GM18508 (cell line): Measurements from ENCODE around the gene RRAS.
"Not testable (repeated sequence)": the region's sequence is repeated elsewhere in the genome, so short reads cannot be mapped to it uniquely, and the experiment has no call there.

Experiments used
- ATAC-seq: cut with Tn5 transposase; IDR thresholded peaks from one replicate; pipeline ENCODE4 v1.9.1; 2021; ENCODE audit warnings: moderate number of reproducible peaks; ENCODE audit not compliant: insufficient read depth, unreplicated experiment

Gene RRAS

DNA sequence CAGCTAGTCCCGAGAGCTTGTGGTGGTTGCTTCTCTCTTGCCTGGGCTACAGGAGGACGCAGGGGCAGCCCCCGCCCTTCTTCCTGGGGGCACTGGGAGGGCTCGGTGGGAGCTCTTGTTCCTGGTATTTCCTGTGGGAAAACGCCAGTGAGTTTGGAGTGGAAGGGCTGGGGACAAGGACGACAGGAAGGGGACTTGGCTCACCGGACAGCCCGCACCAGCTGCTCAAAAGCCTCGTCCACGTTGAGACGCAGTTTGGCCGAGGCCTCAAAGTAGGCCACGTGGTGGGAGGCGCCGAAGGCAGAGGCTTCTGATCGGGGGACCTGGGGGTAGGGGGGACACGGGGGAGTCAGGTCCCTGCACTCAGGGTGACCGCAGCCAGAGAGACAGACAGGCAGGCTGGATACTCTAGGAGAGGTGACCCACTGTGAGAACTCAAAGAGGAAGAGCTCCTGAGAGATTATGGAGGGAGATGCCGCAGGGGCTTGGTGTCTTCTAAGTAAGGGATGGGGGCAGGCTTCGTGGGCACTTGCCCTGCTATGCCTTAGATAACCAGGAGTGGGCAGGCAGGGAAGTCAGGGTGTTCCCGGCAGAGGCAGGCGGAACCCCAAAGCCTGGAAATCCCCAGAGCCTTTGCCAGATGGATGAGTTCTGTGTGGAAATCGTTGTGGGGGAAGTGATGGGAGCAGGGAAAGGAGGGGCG, 4.3 kb downstream of the RRAS start:
- no peak for ATAC-seq

DNA sequence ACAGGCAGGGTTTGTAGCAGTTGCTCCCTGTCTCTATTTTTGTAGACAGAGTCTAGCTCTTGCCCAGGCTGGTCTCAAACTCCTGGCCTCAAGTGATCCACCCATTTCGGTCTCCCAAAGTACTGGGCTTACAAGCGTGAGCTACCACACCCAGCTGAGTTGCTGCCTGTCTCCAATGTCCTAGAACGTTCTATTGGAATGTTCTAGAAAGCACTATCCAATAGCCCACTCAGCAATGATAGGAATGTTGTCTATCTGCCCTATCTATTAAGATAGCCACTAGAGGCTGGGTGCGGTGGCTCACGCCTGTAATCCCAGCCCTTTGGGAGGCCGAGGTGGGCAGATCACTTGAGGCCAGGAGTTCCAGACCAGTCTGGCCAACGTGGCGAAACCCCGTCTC, 6.7 kb downstream of the RRAS start:
- ATAC-seq: not testable (repeated sequence)

DNA sequence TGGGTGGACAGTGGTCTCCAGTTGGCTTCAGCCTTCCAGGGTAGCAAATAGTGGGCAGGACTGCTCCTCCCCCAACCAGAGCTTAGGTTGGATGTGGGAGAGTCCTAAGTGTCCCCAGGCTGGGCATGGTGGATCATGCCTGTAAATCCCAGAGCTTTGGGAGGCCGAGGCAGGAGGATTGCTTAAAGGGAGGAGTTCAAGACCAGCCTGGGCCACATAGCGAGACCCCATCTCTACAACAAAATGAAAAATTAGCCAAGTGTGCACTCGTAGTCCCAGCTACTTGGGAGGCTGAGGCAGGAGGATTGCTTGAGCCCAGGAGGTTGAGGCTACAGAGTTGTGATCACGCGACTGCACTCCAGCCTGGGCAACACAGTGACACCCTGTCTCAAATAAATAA, 7.4 kb downstream of the RRAS start:
- no peak for ATAC-seq

DNA sequence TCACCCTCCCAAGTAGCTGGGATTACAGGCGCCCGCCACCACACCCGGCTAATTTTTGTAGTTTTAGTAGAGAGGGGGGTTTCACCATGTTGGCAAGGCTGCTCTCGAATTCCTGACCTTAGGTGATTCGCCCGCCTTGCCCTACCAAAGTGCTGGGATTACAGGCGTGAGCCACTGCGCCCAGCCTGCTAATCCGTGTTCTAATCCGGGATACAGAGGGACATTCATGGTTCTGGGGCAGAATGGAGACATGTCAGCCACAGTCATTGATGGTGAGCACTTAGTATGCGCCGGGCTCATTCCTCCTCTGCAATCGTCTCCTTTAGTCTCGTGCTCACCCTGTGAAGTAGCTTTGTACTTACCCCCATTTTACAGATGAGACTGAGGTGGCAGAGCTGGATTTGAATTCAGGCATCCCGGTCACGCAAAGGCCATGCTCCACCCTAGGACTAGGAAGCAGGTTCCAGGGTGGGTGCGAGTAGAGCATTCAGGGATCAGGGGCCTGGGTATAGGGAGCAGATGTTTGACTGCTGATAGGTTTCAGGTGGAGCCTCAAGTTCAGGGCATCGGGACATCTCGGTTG, 8.2 kb downstream of the RRAS start:
- no peak for ATAC-seq

DNA sequence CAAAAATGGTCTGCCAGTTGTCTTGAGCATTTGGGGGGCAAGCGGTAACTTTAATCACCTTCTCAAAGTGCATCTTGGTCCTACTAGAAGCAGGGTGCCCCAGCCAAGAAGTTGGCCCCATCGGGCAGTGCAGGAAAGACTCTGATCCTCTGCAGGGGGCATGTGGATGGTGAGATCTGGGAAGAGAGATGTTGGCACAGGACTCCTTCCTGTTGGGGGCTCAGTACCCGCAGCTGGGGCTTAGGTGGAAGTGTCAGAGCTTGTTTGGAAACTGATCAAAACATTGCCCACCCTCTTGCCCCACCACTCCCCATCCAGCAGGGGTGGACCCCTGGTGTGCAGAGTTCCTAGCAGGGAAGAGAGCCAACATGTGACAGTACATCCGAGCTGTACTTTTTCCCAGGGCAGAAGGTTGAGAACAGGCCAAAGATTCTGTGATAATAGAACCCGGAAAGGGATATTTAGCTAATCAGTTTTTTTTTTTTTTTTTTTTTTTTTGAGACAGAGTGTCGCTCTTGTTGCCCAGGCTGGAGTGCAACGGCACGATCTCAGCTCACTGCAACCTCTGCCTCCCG, 8.8 kb downstream of the RRAS start:
- ATAC-seq: no peak

DNA sequence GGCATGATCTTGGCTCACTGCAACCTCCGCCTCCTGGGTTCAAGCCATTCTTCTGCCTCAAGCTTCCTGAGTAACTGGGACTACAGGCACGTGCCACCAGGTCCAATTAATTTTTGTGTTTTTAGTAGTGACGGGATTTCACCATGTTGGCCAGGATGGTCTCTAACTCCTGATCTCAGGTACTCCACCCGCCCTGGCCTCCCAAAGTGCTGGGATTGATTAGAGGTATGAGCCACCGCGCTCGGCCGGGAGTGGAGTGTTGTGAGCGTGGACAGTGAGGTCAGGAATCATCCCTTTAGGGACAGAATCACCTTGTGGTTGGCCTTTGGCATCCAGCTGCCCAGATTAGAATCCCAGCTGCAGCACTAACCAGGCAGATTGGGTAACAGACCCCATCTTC, 10.3 kb downstream of the RRAS start:
- no peak for ATAC-seq

DNA sequence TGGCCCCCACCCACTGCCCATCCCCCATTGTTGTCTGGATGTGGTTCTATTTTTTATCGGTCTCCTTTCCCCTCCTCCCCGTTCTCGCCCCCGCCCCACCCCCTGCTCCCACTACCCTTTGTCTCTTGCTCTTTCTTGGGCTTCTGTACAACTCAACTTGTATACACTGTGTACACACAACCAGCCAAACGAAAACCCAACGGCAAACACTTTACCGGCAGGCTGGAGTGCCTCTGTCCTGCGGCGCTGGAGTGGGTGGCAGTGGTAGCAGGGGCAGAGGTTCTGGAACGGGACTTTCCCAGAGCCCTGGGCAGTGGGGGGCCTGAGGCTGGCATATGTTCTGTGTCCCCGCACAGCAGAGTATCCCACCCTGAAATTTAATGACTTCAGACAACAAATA, 13.7 kb downstream of the RRAS start:
- no peak for ATAC-seq

DNA sequence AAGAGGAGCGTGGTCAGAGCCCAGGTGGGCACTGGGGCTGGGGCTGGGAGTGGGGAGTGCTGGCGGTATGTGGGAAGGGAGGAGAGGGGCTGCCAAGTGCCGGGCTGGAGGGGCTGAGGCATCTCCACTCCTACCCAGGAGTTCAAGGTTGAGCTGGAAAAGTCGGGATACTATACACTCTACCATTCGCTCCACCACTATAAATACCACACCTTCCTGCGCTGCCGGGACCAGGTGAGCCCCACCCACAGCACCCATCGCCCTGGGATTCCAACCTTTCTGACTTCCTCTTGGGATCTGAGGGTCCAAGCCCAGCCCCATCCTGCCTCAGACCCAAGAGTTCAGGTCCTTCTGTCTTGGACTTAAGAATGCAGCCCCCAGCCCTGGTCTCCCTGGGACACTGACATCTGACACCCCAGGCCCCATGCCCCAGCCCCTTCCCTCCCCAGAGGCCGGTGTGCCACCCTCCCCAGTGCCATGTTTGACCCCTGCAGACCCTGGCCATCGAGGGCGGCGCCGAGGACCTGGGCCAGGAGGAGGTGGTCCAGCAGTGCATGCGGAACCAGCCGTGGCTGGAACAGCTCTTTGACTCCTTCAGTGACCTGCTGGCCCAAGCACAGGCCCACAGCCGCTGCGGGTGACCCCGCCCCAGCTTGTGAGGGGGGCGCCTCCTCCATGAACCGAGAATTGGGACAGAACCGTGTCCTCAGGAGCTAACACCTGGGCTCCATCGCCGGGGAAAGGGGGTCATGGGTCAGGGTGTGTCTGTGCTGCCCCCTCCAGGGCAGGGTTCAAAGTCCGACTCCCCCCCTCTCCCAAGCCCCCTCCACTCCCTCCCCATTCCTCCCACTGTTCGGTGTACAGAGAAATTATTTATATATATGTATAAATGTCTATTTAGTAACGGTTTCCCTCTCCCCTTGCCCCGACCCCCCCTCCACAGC, 14.7 kb downstream of the RRAS start:
- no peak for ATAC-seq

DNA sequence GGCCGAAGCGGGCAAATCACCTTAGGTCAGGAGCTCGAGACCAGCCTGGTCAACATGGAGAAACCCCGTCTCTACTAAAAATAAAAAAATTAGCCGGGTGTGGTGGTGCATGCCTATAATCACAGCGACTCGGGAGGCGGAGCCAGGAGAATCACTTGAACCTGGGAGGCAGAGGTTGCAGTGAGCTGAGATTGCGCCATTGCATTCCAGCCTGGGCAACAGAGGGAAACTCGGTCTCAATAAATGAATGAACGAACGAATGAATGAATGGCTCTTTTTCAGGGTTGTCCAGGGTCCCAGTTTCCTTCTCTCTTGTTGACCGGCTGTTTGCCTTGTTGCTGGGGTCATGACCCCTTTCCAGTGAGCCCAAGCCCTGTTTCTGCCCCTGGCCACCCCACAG, 22.1 kb downstream of the RRAS start:
- ATAC-seq: not testable (repeated sequence)

DNA sequence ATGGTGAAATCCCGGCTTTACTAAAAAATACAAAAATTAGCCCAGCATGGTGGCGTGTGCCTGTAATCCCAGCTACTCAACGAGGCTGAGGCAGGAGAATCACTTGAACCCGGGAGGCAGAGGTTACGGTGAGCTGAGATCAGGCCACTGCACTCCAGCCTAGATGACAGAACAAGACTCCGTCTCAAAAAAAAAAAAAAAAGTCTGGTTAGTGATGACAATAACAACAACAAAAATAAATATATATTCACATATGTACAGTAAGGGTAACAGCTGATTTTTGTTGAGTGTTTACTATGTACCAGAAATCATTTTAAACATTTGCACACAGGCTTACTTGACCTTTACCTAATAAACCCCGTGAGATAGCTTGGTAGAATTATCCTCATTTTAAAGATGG, 23.0 kb downstream of the RRAS start:
- ATAC-seq: no peak

DNA sequence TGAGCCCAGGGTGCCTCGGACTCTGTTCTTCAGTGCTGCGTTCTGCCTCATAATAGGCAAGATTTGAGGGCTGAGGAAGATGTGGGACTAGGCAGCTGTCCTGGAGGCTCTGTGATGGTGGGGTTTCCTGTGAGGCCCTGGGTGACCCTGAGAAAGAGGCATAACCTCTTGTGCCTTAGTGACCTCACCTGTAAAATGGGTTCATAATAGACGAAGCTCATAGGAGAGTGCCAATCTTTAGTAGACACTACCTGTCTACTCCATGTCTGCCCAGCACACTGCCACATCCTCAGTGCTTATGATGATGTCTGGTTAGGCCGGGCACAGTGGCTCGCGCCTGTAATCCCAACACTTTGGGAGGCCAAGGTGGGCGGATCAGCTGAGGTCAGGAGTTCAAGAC, 23.4 kb downstream of the RRAS start:
- no peak for ATAC-seq

DNA sequence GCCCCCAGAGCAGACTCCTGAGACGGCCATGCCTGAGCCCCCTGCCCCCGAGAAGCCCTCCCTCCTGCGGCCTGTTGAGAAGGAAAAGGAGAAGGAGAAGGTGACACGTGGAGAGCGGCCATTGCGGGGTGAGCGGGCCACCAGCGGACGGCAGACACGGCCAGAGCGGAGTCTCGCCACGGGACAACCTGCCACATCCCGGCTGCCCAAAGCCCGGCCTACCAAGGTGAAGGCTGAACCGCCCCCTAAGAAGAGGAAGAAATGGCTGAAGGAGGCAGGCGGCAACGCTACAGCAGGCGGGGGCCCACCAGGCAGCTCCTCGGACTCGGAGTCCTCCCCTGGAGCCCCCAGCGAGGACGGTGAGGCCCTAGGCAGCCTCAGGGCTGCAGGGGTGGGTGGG, 24.1 kb downstream of the RRAS start:
- no peak for ATAC-seq

DNA sequence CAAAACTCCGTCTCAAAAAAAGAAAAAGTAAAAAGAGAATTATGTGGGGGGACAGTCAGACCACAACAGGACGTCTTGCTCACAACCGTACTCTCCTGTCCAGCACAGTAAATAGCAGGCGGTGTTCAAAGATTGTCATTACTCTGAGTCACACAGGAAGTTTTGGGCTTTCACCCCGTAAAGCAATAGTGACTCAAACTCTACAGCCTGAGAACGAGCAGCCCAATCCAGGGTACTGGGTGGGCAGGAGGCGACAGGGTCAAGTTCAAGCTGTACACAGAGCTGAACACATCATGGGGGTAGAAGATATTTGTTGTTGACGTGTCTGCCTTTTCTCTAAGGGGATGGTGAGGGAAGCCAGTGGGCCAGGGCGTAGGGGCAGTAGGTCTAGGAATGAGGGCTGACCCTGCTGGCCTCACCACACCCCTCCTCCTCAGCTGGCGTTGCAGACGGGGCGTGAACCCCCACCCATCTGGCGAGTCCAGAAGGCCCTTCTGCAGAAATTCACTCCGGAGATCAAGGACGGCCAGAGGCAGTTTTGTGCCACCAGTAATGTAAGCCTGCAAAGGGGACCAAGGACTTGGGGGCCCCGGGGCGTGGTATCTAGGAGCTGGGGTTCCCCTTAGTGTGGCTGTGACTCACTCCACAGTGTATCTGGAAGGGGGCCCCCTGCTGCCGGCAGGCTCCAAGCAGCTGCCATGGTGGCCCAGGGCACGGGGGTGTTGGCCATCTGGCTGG, 25.7 kb downstream of the RRAS start:
- no peak for ATAC-seq

DNA sequence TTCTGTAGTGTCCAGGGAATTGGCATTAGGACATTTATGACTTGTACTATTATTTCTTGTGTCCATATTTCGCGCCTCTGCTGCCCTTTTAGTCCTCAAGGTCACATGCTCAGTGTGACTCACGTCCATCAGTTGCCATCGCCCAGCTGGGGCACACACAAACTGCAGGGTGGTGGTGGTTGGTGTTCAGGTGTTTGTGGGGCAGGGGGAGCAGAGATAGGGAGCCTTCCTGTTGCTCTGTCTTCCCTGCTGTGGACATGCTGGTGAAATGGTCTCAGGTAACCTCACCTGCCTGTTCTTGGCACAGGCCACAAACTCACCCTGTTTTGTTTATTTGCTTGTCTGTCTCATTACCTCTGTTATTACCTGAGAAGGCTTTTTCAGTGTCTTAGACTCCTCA, 26.6 kb downstream of the RRAS start:
- ATAC-seq: no peak

DNA sequence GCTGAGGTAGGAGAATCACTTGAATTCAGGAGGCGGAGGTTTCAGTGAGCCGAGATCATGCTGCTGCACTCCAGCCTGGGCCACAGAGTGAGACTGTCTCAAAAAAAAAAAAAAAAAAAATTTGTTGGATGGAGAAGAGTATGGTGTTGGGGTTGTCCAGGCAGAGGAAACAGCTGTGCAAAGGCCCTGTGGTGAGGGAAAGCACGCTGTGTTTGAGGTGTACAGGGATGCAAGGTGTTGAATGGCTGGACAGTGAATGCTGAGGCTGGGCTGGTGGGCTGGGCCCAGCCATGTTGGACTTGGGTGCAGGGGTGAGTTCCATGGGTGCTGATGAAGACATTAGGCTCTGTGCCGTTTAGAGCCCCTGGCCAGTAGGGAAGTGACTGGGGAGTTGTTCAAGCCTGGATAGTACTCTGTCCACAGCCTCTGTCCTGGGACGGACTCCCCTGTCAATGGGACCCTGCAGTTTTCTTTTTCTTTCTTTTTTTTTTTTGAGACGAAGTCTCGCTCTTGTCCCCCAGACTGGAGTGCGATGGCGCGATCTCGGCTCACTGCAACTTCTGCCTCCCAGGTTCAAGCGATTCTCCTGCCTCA, 30.3 kb downstream of the RRAS start:
- no peak for ATAC-seq

DNA sequence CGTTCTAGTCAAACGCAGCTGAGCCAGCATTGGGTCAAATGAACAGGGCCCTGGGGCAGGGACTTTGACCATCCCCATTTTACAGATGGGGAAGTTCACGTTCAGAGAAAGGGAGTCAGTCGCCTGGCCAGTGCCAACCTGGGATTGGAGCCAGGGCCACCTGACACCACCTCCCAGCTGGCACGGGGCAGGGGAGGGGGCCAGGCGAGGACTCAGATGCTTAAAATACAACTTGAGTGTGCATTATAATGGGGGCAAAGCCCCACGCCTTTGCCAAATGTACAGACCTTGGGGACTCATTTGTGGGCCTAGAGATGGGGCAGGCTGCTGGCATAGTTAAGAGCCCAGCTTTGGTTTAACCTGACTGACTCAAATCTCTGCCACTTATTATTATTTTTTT, 34.3 kb downstream of the RRAS start:
- no peak for ATAC-seq

DNA sequence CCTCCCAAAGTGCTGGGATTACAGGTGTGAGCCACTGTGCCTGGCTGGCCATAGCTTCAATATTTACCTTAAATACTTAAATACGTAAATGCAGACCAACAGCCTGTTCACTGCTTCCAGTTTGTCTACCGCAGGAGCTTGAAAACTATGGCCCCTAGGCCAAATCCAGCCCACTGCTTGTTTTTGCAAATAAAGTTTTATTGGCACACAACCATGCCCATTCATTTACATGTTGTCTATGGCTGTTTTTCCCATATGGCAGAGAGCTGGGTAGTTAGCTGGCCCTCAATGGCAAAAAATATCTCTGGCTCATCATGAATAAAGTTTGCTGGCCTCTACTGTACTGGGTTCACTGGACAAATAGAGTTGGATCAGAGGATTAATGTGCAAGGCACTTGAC, 37.1 kb downstream of the RRAS start:
- ATAC-seq: no peak

DNA sequence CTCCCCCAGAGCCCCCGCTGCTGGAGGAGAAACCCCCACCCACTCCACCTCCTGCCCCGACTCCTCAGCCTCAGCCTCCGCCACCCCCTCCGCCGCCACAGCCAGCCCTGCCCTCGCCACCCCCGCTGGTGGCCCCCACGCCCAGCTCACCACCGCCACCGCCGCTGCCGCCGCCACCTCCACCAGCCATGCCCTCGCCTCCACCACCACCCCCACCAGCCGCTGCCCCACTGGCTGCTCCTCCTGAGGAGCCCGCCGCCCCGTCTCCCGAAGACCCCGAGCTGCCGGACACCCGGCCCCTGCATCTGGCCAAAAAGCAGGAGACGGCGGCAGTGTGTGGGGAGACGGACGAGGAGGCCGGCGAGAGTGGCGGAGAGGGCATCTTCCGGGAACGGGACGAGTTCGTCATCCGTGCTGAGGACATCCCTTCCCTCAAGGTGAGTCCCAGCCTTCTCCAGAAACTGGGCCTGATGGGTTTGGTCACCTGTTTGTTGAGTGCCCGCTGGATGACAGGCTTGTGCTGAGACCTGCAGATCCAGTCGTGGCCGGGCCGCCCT, 38.4 kb downstream of the RRAS start:
- no peak for ATAC-seq

DNA sequence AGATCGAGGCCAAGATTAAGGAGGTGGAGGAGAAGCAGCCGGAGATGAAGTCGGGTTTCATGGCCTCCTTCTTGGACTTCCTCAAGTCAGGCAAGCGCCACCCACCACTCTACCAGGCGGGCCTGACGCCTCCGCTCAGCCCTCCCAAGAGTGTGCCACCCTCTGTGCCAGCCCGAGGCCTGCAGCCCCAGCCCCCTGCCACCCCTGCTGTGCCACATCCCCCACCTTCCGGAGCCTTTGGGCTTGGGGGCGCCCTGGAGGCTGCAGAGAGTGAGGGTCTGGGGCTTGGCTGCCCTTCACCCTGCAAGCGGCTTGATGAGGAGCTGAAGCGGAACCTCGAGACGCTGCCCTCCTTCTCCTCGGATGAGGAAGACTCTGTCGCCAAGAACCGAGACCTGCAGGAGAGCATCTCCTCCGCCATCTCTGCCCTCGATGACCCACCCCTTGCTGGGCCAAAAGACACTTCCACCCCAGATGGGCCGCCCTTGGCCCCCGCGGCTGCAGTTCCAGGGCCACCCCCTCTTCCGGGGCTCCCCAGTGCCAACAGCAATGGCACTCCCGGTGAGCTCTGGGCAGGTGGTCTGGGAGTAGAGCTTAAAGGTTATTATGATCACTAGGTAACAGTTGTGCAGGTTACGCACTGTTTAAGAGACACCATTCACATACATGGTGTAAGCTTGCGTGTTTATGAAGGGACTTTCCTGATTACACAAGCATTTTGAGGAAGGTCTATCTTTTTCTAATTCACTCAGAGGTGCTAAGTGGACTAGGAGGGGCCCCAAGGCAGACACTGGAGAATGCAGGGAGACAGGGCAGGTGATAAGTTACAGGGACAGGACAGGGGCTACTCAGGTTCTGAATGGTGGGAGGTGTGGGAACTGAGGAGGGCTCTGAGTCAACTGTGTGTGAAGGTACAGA, 40.3 kb downstream of the RRAS start:
- no peak for ATAC-seq
